NCI-H774 (cell line): ENCODE data around the gene USP9X.
"Not testable (repeated sequence)": the region's sequence is repeated elsewhere in the genome, so short reads cannot be mapped to it uniquely, and the experiment has no call there.

ENCODE experiments used
- DNase-seq: peaks from one replicate; lab custom pipeline; 2025; lab: John Stamatoyannopoulos, UW

Gene USP9X

DNA sequence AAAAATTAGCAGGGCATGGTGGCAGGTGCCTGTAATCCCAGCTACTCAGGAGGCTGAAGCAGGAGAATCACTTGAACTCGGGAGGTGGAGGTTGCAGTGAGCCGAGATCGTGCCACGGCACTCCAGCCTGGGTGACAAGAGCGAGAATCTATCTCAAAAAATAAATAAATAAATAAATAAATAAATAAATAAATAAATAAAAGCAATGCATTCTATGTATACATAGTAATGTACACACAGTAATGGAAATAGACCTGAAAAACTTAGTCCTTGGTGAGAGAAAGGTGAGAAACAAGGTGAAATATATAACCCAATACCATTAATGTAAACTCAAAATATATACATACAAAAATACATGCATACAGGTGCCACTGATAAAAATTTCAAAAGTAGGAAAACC, 197.1 kb downstream of the USP9X start:
- DNase-seq, result not testable (repeated sequence)

DNA sequence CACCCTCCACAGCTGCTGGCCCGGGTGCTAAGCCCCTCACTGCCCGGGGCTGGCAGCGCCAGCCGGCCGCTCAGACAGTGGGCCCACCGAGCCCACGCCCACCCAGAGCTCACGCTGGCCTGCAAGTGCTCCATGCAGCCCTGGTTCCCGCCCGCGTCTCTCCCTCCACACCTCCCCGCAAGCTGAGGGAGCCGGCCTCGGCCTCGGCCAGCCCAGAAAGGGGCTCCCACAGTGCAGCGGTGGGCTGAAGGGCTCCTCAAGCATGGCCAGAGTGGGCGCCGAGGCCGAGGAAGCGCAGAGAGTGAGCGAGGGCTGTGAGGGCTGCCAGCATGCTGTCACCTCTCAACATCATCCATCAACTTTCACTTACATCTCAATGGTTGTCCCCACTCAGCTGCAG, 200.7 kb downstream of the USP9X start:
- DNase-seq, result not testable (repeated sequence)
